Stimulated activated CD4-positive, alpha-beta T cell treated with anti-CD3 and anti-CD28 coated beads, Interleukin-15, amount 100 ng/mL, for 24 hours (primary cell): Measurements from ENCODE around the gene EEF1A2.

Source experiments
- DNase-seq: peaks from one replicate; pipeline ENCODE4 v3.0.0-alpha.2; 2020

EEF1A2 gene

GRCh38 chr20:63498960-63499337 lies at the start of gene EEF1A2:
TSS of gene EEF1A2 (minus strand) at chr20:63499083. CDS start at chr20:63497763, 1,320 bp downstream.
- DNase-seq, result peak; percentile 40

- DNase-seq, result no peak
These were observed 49.7 kb upstream of the EEF1A2 start for GRCh38 chr20:63548542-63548941.

GRCh38 chr20:63547725-63548480 lies 49.0 kb upstream of the EEF1A2 start, which contains the start of gene SRMS:
TSS of gene SRMS (minus strand) at chr20:63547749. CDS start at chr20:63547463, 286 bp downstream.
- no peak for DNase-seq

GRCh38 chr20:63546956-63547724 lies 48.3 kb upstream of the EEF1A2 start:
- no peak for DNase-seq

- DNase-seq, result no peak
These were observed 47.5 kb upstream of the EEF1A2 start for GRCh38 chr20:63546256-63546955.

GRCh38 chr20:63545814-63546213 lies 46.9 kb upstream of the EEF1A2 start:
- DNase-seq, result no peak

GRCh38 chr20:63544958-63545516 lies 46.2 kb upstream of the EEF1A2 start:
- DNase-seq, result no peak

GRCh38 chr20:63544241-63544957 lies 45.5 kb upstream of the EEF1A2 start:
- DNase-seq, result no peak

- no peak for DNase-seq
These were observed 44.9 kb upstream of the EEF1A2 start for GRCh38 chr20:63543733-63544132.

- no peak for DNase-seq
These were observed 44.2 kb upstream of the EEF1A2 start for GRCh38 chr20:63543131-63543530.

GRCh38 chr20:63542696-63543095 lies 43.8 kb upstream of the EEF1A2 start:
- DNase-seq, result no peak

- no peak for DNase-seq
These were observed 43.2 kb upstream of the EEF1A2 start for GRCh38 chr20:63542031-63542559.

GRCh38 chr20:63541371-63541770 lies 42.5 kb upstream of the EEF1A2 start:
- no peak for DNase-seq

- no peak for DNase-seq
These were observed 41.7 kb upstream of the EEF1A2 start for GRCh38 chr20:63540417-63541186.

GRCh38 chr20:63539441-63540370 lies 40.8 kb upstream of the EEF1A2 start:
- no peak for DNase-seq

GRCh38 chr20:63539092-63539430 lies 40.2 kb upstream of the EEF1A2 start:
- no peak for DNase-seq

GRCh38 chr20:63538204-63539091 lies 39.6 kb upstream of the EEF1A2 start:
- DNase-seq, result no peak

GRCh38 chr20:63537525-63538203 lies 38.8 kb upstream of the EEF1A2 start:
- peak; percentile 97 for DNase-seq
